ENCODE data around the gene USP46. TPM values are rescaled to one million over a fixed set of nuclear protein-coding genes. Genes with fewer than 3 reads are reported as not detected.

The USP46 gene
- total RNA-seq, 1 experiment from 2014 or later = 14.5 TPM

GRCh38 chr4:52555356-52555716 is 103.8 kb downstream of the USP46 start:
- Histone ChIP-seq H4K20me1 (ENCODE audit: insufficient read depth, low read depth, low read length) (no peaks in the 10 kb centered on the region), H3K36me3 (ENCODE audit: insufficient read depth, low read length) (no peaks in the 10 kb centered on the region), H3K9me2 (replicated peaks; ENCODE audit: insufficient read depth, low read length) (no peaks in the 10 kb centered on the region), H3K4me1 (ENCODE audit: low read length) (peaks cover 4% of the 10 kb centered on the region; the same call in 1 of the 2 replicates), H3K79me2 (ENCODE audit: low read length) (no peaks in the 10 kb centered on the region), H3K27me3 (ENCODE audit: low read length) (no peaks in the 10 kb centered on the region), H3K4me2 (ENCODE audit: low read depth, low read length, poor library complexity, severe bottlenecking) (no peak overlapping the region), H2AFZ (ENCODE audit: low read length) (no peak overlapping the region), H3K9ac (ENCODE audit: low read length) (no peak overlapping the region), H3K27ac (ENCODE audit: low read length) (no peak overlapping the region), H3K4me3 (ENCODE audit: low read length) (no peak overlapping the region), H3K9me3 (ENCODE audit: low read length) (no peaks in the 10 kb centered on the region)
- DNase-seq = no peak

GRCh38 chr4:52554612-52555355 is 104.3 kb downstream of the USP46 start:
- H3K27ac ChIP-seq (ENCODE audit: low read length) = no peak overlapping the region
- H3K79me2 ChIP-seq (ENCODE audit: low read length) = no peaks in the 10 kb centered on the region
- H3K36me3 ChIP-seq (ENCODE audit: insufficient read depth, low read length) = no peaks in the 10 kb centered on the region
- peaks cover 4% of the 10 kb centered on the region; the same call in 1 of the 2 replicates for H3K4me1 ChIP-seq (ENCODE audit: low read length)
- H4K20me1 ChIP-seq (ENCODE audit: insufficient read depth, low read depth, low read length) = no peaks in the 10 kb centered on the region
- no peaks in the 10 kb centered on the region for H3K9me2 ChIP-seq (replicated peaks; ENCODE audit: insufficient read depth, low read length)
- H3K27me3 ChIP-seq (ENCODE audit: low read length) = no peaks in the 10 kb centered on the region
- no peak overlapping the region for H3K9ac ChIP-seq (ENCODE audit: low read length)
- no peak overlapping the region for H3K4me2 ChIP-seq (ENCODE audit: low read depth, low read length, poor library complexity, severe bottlenecking)
- H3K4me3 ChIP-seq (ENCODE audit: low read length) = no peak overlapping the region
- no peak overlapping the region for H2AFZ ChIP-seq (ENCODE audit: low read length)
- H3K9me3 ChIP-seq (ENCODE audit: low read length) = no peaks in the 10 kb centered on the region
- DNase-seq = no peak

GRCh38 chr4:52552778-52553177 is 106.3 kb downstream of the USP46 start:
- Histone ChIP-seq H3K36me3 (ENCODE audit: insufficient read depth, low read length) (no peaks in the 10 kb centered on the region), H4K20me1 (ENCODE audit: insufficient read depth, low read depth, low read length) (no peaks in the 10 kb centered on the region), H2AFZ (ENCODE audit: low read length) (no peak overlapping the region), H3K4me1 (ENCODE audit: low read length) (peaks cover 4% of the 10 kb centered on the region; the same call in 1 of the 2 replicates), H3K4me3 (ENCODE audit: low read length) (no peak overlapping the region), H3K4me2 (ENCODE audit: low read depth, low read length, poor library complexity, severe bottlenecking) (no peak overlapping the region), H3K9ac (ENCODE audit: low read length) (no peak overlapping the region), H3K79me2 (ENCODE audit: low read length) (no peaks in the 10 kb centered on the region), H3K9me3 (ENCODE audit: low read length) (no peaks in the 10 kb centered on the region), H3K9me2 (replicated peaks; ENCODE audit: insufficient read depth, low read length) (no peaks in the 10 kb centered on the region), H3K27me3 (ENCODE audit: low read length) (no peaks in the 10 kb centered on the region), H3K27ac (ENCODE audit: low read length) (no peak overlapping the region)
- DNase-seq = no peak

GRCh38 chr4:52551487-52551886 is 107.6 kb downstream of the USP46 start:
- Histone ChIP-seq H3K36me3 (ENCODE audit: insufficient read depth, low read length) (no peaks in the 10 kb centered on the region), H3K4me3 (ENCODE audit: low read length) (no peak overlapping the region), H3K9me3 (ENCODE audit: low read length) (no peaks in the 10 kb centered on the region), H3K27me3 (ENCODE audit: low read length) (no peaks in the 10 kb centered on the region), H2AFZ (ENCODE audit: low read length) (no peak overlapping the region), H3K9me2 (replicated peaks; ENCODE audit: insufficient read depth, low read length) (no peaks in the 10 kb centered on the region), H3K4me2 (ENCODE audit: low read depth, low read length, poor library complexity, severe bottlenecking) (no peak overlapping the region), H3K4me1 (ENCODE audit: low read length) (peaks cover 4% of the 10 kb centered on the region; the same call in 1 of the 2 replicates), H4K20me1 (ENCODE audit: insufficient read depth, low read depth, low read length) (no peaks in the 10 kb centered on the region), H3K27ac (ENCODE audit: low read length) (no peak overlapping the region), H3K9ac (ENCODE audit: low read length) (no peak overlapping the region), H3K79me2 (ENCODE audit: low read length) (no peaks in the 10 kb centered on the region)
- DNase-seq = no peak

GRCh38 chr4:52550186-52550585 is 108.9 kb downstream of the USP46 start:
- Histone ChIP-seq H3K4me3 (ENCODE audit: low read length) (no peak overlapping the region), H3K9me3 (ENCODE audit: low read length) (no peaks in the 10 kb centered on the region), H3K4me2 (ENCODE audit: low read depth, low read length, poor library complexity, severe bottlenecking) (no peak overlapping the region), H3K27ac (ENCODE audit: low read length) (no peak overlapping the region), H3K27me3 (ENCODE audit: low read length) (no peaks in the 10 kb centered on the region), H4K20me1 (ENCODE audit: insufficient read depth, low read depth, low read length) (no peaks in the 10 kb centered on the region), H3K36me3 (ENCODE audit: insufficient read depth, low read length) (no peaks in the 10 kb centered on the region), H3K9me2 (replicated peaks; ENCODE audit: insufficient read depth, low read length) (no peaks in the 10 kb centered on the region), H3K79me2 (ENCODE audit: low read length) (no peaks in the 10 kb centered on the region), H3K9ac (ENCODE audit: low read length) (no peak overlapping the region), H2AFZ (ENCODE audit: low read length) (no peak overlapping the region), H3K4me1 (ENCODE audit: low read length) (peaks cover 4% of the 10 kb centered on the region; the same call in 1 of the 2 replicates)
- no peak for DNase-seq

- Histone ChIP-seq H4K20me1 (ENCODE audit: insufficient read depth, low read depth, low read length) (no peaks in the 10 kb centered on the region), H3K27me3 (ENCODE audit: low read length) (no peaks in the 10 kb centered on the region), H3K9me3 (ENCODE audit: low read length) (no peaks in the 10 kb centered on the region), H3K27ac (ENCODE audit: low read length) (no peak overlapping the region), H3K79me2 (ENCODE audit: low read length) (no peaks in the 10 kb centered on the region), H3K36me3 (ENCODE audit: insufficient read depth, low read length) (no peaks in the 10 kb centered on the region), H3K9ac (ENCODE audit: low read length) (no peak overlapping the region), H3K9me2 (replicated peaks; ENCODE audit: insufficient read depth, low read length) (no peaks in the 10 kb centered on the region), H3K4me2 (ENCODE audit: low read depth, low read length, poor library complexity, severe bottlenecking) (no peak overlapping the region), H2AFZ (ENCODE audit: low read length) (no peak overlapping the region), H3K4me1 (ENCODE audit: low read length) (no peaks in the 10 kb centered on the region), H3K4me3 (ENCODE audit: low read length) (no peak overlapping the region)
- DNase-seq = no peak
Measured at GRCh38 chr4:52548818-52549570, 110.1 kb downstream of the USP46 start.

- Histone ChIP-seq H3K4me1 (ENCODE audit: low read length) (no peaks in the 10 kb centered on the region), H3K79me2 (ENCODE audit: low read length) (no peaks in the 10 kb centered on the region), H3K4me2 (ENCODE audit: low read depth, low read length, poor library complexity, severe bottlenecking) (no peak overlapping the region), H3K27ac (ENCODE audit: low read length) (no peak overlapping the region), H3K9me2 (replicated peaks; ENCODE audit: insufficient read depth, low read length) (no peaks in the 10 kb centered on the region), H3K36me3 (ENCODE audit: insufficient read depth, low read length) (no peaks in the 10 kb centered on the region), H3K27me3 (ENCODE audit: low read length) (no peaks in the 10 kb centered on the region), H2AFZ (ENCODE audit: low read length) (no peak overlapping the region), H3K9ac (ENCODE audit: low read length) (no peak overlapping the region), H4K20me1 (ENCODE audit: insufficient read depth, low read depth, low read length) (no peaks in the 10 kb centered on the region), H3K4me3 (ENCODE audit: low read length) (no peak overlapping the region), H3K9me3 (ENCODE audit: low read length) (no peaks in the 10 kb centered on the region)
- DNase-seq = no peak
Measured at GRCh38 chr4:52546449-52546848, 112.7 kb downstream of the USP46 start.
